GM21423 (cell line): ENCODE results near the gene AHCYL2.
A peak's percentile ranks its signal among the peaks of the same experiment; 100 is the strongest.
"Not testable (repeated sequence)": the region's sequence is repeated elsewhere in the genome, so short reads cannot be mapped to it uniquely, and the experiment has no call there.

Source experiments
- ATAC-seq: cut with Tn5 transposase; IDR thresholded peaks from one replicate; pipeline ENCODE4 v1.9.1; 2021; ENCODE audit warnings: mild to moderate bottlenecking, moderate library complexity; ENCODE audit not compliant: unreplicated experiment

AHCYL2 gene

DNA sequence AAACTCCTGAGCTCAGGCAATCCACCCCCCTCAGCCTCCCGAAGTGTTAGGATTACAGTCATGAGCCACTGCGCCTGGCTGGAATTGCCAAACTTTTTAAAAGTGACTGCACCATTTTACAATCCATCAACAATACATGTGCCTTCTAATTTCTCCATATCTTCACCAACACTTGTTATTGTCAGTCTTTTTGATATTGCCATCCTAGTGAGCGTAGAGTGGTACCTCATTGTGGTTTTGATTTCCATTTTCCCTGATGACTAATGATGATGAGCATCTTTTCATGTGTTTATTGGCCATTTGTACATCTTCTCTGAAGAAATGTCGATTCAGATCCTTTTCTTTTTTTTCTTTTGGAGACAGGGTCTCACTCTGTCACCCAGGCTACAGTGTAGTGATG, 187.7 kb downstream of the AHCYL2 start:
- ATAC-seq = no peak

DNA sequence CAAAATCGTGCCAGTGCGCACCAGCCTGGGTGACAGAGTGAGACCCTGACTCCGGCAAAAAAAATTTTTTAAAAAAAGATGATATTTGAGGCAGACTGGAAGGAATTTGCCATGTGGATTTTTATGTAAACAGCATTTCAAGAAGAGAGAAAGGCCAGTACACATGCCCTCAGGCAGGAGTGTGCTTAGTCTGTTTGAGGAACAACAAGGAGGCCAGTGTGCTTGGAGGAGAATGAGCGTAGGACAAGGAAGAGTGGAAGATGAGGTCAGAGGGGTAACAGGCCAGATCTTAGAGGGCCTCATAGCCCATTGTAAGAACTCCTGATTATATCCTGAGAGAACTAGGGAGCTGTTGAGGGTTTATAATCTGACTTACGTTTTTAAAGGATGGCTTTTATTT, 192.2 kb downstream of the AHCYL2 start:
- no peak for ATAC-seq

- ATAC-seq = no peak
Measured at GRCh38 chr7:129421717-129422250, 197.0 kb downstream of the AHCYL2 start.

- no peak for ATAC-seq
Measured at GRCh38 chr7:129422727-129423126, 197.9 kb downstream of the AHCYL2 start.

DNA sequence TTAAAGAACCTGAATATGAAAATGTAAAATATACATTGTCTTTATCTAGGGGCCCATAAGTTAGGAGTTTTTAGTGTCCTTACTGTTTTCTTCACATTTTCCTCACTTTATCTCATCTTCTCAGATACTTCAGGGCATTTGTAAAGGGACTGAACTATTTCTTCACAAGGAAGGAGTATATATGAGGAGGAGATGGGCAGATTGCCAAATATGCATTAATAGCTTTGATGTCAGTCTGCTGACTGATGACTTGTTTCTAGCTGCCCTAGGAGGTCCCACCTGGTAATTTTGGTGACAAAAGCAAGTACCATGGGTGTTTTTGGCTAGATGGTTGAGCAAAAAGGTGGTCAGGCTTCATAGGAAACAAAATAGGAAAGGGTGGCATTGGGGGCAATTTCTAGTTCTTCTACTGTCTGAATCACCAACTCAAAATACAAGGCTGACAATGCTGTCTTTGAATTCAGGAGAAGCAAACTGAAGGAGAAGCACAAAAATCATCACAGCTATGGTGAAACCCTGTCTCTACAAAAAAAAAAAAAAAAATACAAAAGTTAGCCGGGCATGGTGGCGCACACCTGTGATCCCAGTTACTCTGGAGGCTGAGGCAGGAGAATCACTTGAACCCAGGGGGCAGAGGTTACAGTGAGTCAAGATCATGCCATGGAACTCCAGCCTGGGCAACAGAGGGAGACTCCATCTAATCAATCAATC, 199.0 kb downstream of the AHCYL2 start:
- ATAC-seq = no peak

GRCh38 chr7:129426482-129426881, 201.7 kb downstream of the AHCYL2 start:
- ATAC-seq = no peak

- no peak for ATAC-seq
Measured at GRCh38 chr7:129427526-129428045, 202.8 kb downstream of the AHCYL2 start.

GRCh38 chr7:129431911-129432643, 207.2 kb downstream of the AHCYL2 start:
- ATAC-seq = no peak

DNA sequence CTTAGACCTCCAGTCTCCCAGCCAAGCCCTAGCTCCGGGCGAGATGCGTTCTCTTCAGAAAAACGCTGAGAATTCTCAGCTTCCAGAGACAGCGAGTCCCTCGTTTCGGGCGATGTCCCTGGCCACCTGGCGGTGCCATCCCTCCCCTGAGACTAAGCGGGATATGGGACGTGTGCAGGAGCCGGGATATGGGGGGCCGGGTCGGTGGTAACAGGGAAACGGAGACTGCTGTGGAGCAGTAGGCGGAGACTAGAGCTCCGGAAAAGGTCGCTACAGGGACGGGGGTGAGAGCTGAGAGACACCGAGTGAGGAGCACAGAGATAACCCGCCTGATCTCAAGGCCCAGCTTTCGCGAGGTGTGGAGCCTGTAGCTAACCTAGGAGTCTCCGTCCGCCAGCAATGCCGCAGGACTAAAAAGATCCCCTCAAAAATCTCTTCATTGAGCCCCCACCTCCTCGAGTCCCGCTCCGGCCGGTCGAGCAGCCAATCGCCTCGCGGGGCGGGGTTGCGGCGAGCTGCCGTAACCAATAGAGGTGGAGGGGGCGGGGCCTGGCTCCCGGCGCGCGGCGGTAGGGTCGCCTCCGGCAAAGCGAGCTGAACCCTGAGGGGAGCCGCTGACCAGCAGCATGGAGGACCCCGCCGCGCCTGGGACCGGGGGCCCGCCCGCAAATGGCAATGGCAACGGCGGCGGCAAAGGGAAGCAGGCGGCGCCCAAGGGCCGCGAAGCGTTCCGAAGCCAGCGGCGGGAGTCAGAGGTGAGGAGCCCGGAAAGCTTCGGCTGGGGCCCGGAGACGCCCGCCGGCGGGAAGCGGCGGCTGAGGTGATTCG, 209.2 kb downstream of the AHCYL2 start, which contains the start of gene STRIP2:
STRIP2 (plus strand) TSS at position 586 of the 828 bp plus-strand sequence; CDS start at position 627, 41 bp downstream.
- peak; percentile 95 for ATAC-seq

DNA sequence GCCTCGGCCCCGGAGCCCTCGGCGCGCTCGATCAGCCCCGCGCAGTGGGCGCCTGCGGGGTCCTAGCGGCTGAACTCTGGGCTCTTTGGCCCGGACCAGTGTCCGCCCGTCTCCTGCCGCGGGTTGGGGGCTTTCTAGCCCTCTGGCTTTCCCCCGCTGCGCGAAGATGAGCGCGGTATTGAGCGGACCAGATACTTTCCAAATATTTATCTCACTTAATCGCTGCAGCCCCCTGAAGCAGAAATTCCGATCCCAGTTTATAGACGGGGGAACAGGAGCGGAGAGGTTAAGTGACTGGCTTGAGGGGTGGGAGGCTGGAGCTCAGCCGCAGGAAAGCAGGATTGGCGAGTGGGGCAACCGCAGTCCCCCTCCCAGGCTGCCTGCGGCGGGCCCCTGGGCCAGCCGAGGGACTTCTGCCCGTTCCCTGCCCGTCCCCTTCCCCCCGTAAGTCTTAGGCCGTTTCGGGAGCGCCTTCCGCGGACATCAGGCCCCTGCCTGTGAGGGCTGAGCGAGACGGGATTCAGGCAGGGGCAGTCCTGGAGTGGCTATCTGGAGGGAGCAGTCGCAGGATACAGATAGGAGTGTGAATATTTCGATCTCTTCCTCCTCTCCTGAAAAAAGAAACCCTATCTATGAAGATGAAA, 210.0 kb downstream of the AHCYL2 start:
- ATAC-seq = no peak

GRCh38 chr7:129435414-129435829, 210.6 kb downstream of the AHCYL2 start:
- no peak for ATAC-seq

GRCh38 chr7:129436335-129436923, 211.6 kb downstream of the AHCYL2 start:
- ATAC-seq = no peak

GRCh38 chr7:129437190-129437589, 212.4 kb downstream of the AHCYL2 start:
- ATAC-seq = no peak

DNA sequence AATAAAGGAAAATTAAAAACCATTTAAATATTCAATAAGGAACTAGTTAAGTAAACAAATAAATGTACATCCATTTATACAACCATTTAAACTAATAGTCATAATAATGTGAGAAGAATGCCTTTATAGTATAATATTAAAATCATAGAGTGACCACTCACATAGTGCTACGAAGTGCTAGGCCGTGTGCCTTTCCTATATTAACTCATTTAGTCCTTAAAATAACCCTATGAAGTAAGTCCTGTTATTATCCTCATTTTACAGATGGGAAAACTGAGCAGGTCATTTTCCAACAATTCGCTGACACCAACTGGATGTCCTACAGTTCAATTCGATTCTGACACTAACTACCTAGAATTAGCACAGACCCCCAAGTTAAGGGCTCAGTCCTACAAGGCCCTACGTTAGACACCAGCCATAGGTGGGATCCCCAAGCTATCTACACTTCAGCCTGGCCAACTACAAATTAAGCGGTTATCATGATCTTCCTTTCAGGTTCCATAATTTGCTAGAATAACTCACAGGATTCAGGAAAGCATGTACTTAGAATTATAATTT, 213.5 kb downstream of the AHCYL2 start:
- ATAC-seq = no peak

DNA sequence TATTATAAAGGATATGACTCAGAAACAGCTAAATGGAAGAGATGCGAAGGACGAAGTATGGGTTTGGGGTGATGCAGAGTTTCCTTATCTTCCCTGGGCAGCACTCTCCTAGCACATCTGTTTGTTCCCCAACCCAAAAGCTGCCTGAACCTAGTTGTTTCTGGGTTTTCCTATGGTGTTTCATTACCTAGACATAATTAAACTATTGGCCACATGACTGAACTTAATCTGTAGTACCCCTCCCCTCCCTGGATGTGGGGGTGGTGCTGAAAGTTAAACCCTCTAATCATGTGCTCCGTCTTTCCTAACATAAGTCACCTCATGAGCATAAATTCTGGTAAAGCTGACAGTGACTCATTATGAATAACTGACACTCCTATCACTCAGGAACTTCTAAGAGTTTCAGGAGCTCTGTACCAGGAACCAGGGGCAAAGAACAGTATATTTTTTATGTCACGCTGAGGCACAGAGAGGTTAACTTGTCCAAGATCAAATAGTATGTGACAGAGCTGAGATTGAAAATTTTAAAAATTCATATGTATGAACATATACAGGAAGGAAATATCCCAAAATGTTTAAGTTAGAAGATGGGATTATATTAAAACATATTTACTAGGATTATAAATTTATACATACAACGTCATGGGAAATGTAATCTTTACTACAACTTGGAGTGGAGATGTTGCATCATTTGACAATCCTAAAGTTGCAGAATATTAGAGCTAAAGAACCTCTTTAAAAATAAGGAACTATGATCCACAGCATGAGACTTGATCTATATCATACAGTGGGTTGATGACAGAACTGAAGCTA, 214.2 kb downstream of the AHCYL2 start:
- ATAC-seq = no peak

- no peak for ATAC-seq
Measured at GRCh38 chr7:129439963-129440625, 215.3 kb downstream of the AHCYL2 start.

DNA sequence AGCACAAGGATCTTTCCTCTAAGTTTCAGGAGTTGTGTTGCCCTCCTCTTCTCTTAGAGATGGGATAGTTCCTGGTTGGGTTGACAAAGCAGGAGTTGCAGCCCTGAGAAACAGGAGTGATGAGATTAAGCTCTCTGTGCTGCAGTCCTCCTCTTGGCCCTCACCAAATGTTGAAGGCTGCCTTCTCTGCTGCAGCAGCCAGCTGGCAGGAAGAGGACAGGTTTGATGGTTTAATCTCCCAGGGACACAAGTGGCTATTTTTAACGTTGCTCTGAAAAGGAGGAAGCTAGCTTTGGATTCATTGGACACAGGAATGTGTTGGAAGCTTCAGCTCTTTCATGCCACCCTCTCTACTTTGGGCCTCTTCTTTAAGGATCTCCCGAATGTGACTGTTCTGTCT, 218.8 kb downstream of the AHCYL2 start:
- ATAC-seq = no peak

DNA sequence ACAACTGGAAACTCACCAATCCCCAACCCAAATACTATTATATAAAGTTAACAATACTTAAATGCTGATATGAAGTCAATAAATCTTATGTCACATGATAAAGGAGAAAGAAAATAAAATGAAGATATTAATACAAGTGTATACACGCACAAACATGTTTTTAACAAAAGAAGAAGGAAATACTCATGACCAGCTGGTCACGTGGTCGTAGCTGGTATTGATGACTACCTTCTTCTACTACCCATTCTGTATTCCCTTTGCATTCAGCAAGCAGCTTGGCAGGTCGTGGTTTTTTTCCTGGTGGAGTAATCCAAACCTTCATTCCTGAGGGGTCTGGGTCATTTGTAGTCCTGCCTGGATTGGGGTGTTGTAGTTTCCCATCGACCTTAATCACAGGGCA, 219.9 kb downstream of the AHCYL2 start:
- not testable (repeated sequence) for ATAC-seq
